Measurements from ENCODE around the gene ADAMTSL1. TPM values are rescaled to one million over a fixed set of nuclear protein-coding genes. Genes with fewer than 3 reads are reported as not detected.

ADAMTSL1 gene
- total and polyA plus RNA-seq, 9 donors, result 1.2 to 20.0 (median 6.1) TPM

DNA sequence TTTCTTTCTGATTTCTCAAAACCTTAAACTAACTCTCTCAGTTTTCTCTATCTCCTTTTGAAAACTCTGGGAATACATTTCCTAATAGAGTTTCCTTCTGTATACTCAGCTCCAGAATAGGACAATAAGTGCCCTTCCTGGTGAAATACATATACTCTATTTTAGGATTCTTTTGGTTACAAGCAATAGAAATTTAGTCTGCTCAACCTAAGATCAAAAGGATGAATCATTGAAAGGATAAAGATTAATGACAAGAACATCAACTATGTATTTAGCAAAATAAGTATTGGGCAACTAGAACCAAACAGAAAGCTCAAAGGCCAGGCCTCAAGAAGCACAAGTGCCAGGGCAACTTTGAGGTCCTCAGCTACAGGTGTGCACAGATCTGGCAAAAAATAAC lies 127.1 kb downstream of the ADAMTSL1 start:
- intact Hi-C loops (cut with DNase I), result loop anchor here in 1 of 4 donors (5.0 kb wide), 1 partner anchor 406 kb away; no protein-coding TSS in a partner anchor
- no peaks in the 10 kb centered on the region for H3K36me3 ChIP-seq
- no peaks in the 10 kb centered on the region for H3K27me3 ChIP-seq
- H3K4me1 ChIP-seq (ENCODE audit: insufficient read depth), result peaks cover 6% of the 10 kb centered on the region
- TF ChIP-seq EP300 (IDR thresholded peaks at IDR 0.05), result no peak
- TF ChIP-seq, protein P1, sequence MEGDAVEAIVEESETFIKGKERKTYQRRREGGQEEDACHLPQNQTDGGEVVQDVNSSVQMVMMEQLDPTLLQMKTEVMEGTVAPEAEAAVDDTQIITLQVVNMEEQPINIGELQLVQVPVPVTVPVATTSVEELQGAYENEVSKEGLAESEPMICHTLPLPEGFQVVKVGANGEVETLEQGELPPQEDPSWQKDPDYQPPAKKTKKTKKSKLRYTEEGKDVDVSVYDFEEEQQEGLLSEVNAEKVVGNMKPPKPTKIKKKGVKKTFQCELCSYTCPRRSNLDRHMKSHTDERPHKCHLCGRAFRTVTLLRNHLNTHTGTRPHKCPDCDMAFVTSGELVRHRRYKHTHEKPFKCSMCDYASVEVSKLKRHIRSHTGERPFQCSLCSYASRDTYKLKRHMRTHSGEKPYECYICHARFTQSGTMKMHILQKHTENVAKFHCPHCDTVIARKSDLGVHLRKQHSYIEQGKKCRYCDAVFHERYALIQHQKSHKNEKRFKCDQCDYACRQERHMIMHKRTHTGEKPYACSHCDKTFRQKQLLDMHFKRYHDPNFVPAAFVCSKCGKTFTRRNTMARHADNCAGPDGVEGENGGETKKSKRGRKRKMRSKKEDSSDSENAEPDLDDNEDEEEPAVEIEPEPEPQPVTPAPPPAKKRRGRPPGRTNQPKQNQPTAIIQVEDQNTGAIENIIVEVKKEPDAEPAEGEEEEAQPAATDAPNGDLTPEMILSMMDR (IDR thresholded peaks at IDR 0.05), result no peak
- TF ChIP-seq POLR2A (IDR thresholded peaks at IDR 0.05), result no peak
- no peak for DNase-seq
- H3K4me3 ChIP-seq, result no peak overlapping the region
- no peaks in the 10 kb centered on the region for H3K9me3 ChIP-seq
- no peak overlapping the region for H3K27ac ChIP-seq

DNA sequence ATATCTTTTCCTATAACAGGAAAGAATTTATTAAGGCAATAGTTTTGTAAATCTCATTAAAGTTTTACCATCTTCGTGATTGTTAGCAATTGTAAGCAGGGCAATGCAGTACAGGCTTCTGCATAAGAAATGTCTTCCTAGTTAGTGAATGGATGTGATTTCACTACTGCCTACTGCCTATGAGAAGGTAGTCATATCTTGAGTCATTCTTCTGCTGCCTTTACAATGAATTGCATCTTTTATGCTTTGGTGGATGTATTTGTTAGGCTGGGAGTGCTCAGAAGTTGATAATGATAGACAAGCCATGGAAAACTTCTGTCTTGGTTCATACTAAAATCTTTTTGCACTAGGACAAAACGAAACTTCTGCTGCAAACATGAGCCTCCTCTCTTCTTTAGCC lies 128.0 kb downstream of the ADAMTSL1 start:
- intact Hi-C loops (cut with DNase I), result loop anchor here in 1 of 4 donors (5.0 kb wide), 1 partner anchor 405 kb away; no protein-coding TSS in a partner anchor
- Histone ChIP-seq H3K4me1 (ENCODE audit: insufficient read depth) (peaks cover 10% of the 10 kb centered on the region), H3K9me3 (no peaks in the 10 kb centered on the region), H3K27ac (no peak overlapping the region), H3K27me3 (no peaks in the 10 kb centered on the region), H3K36me3 (no peaks in the 10 kb centered on the region), H3K4me3 (no peak overlapping the region)
- 79 to 87% (median 85%) methylated on average over 2 of the region's 2 CpGs for WGBS, 3 donors
- no peak for DNase-seq
- TF ChIP-seq EP300 (IDR thresholded peaks at IDR 0.05) (no peak), POLR2A (IDR thresholded peaks at IDR 0.05) (no peak)
- TF ChIP-seq, protein P1 (IDR thresholded peaks at IDR 0.05), result no peak

DNA sequence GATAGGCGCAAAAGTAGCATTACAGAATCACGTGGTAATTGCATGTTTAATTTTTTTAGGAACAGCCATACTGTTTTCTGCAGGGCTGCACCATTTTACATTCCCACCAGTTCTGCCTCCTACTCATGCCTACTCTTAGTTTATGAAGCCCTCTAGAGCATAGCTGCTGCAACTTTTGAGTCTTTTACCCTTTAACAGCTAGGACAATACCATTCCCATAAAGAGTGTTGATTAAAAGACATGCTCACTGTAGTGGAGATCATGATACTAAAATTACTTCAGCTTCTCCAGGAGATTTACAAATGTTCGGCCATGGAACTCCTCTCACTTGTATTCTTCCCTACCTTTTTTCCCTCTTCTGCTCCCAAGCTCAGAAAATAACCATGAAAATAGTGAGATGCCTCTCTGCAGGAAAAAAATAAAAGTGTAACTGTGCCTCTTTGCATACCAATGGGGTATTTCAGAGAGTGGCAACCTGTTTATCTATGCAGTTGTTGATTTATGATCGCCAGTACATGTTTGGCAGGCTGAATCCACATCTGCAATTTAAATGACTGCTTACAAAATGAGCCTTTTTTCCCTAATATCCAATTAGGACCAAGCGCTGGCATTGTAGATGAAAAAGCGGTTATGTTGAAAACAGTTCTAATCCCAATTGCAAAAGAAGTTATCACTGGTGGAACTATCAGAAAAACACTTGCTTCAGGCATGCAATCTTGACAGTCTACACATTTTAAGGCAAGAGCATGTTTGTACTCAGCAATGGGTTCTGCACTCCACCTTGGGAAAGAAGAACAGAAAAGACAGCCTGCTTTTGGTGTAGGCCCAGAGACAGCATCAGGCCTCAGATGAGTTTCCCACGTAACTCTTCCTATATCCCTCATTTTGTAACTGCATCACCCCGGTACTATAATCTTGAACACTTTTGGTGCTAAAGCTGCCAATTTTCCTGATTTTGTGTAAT lies 131.1 kb downstream of the ADAMTSL1 start:
- peaks cover 10% of the 10 kb centered on the region for H3K4me1 ChIP-seq (ENCODE audit: insufficient read depth)
- H3K36me3 ChIP-seq, result no peaks in the 10 kb centered on the region
- H3K4me3 ChIP-seq, result no peak overlapping the region
- H3K27ac ChIP-seq, result no peak overlapping the region
- no peaks in the 10 kb centered on the region for H3K27me3 ChIP-seq
- TF ChIP-seq EP300 (IDR thresholded peaks at IDR 0.05) (no peak), POLR2A (IDR thresholded peaks at IDR 0.05) (no peak)
- TF ChIP-seq, protein P1 (IDR thresholded peaks at IDR 0.05), result no peak
- intact Hi-C loops (cut with DNase I), result loop anchor here in 1 of 4 donors (5.0 kb wide), 1 partner anchor 402 kb away; no protein-coding TSS in a partner anchor
- no peak for DNase-seq
- 86 to 90% (median 86%) methylated on average over 8 of the region's 8 CpGs for WGBS, 3 donors
- H3K9me3 ChIP-seq, result no peaks in the 10 kb centered on the region

DNA sequence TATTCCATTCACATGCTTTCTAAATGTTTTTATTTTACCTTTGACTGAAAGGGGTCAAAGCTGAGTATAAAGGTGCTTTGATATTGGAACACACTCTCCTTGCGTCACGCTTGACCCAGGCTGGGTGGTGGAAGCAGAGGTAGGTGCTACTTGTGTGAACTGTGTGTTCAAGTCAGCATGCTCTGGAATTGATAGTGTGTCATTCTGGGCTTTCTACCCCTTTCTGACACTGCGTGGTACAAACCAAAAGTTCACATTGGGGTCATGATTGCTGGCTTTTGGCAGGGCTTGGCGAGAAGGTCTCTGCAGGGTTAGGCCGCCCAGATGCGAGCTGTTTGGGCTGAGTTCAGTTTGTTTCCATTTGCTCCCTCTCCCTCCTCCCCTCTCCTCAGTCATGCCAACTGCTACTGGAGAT lies 131.8 kb downstream of the ADAMTSL1 start:
- 25 to 31% (median 28%) methylated on average over 6 of the region's 6 CpGs for WGBS, 3 donors
- Histone ChIP-seq H3K4me1 (ENCODE audit: insufficient read depth) (peaks cover 10% of the 10 kb centered on the region), H3K9me3 (no peaks in the 10 kb centered on the region), H3K4me3 (no peak overlapping the region), H3K27me3 (no peaks in the 10 kb centered on the region), H3K27ac (no peak overlapping the region), H3K36me3 (no peaks in the 10 kb centered on the region)
- TF ChIP-seq POLR2A (IDR thresholded peaks at IDR 0.05) (no peak), EP300 (IDR thresholded peaks at IDR 0.05) (no peak)
- TF ChIP-seq, protein P1 (IDR thresholded peaks at IDR 0.05), result no peak
- intact Hi-C loops (cut with DNase I), result no loop called here
- DNase-seq, result peak; percentile 11 to 55 (median 30)
